Panc1 (cell line): ENCODE data around the gene APMAP.

ENCODE experiments used
- POLR2AphosphoS5 ChIP-seq: IDR thresholded peaks from 2 replicates; pipeline ENCODE4 v1.6.1; 2012; ENCODE audit warnings: mild to moderate bottlenecking, low read depth, low read length, moderate library complexity
- REST ChIP-seq, 2 experiments: IDR thresholded peaks; 2 replicates each; pipeline ENCODE4 v1.6.1; 2011 to 2012; ENCODE audit warnings: low read depth in 2 of 2, control low read depth in 1 of 2, low read length in 1 of 2, mild to moderate bottlenecking in 1 of 2, moderate library complexity in 1 of 2; ENCODE audit not compliant: insufficient read depth in 1 of 2
- SIN3A ChIP-seq: IDR thresholded peaks from 2 replicates; pipeline ENCODE4 v1.6.1; 2012; ENCODE audit warnings: low read depth, mild to moderate bottlenecking, low read length, moderate library complexity, borderline replicate concordance; ENCODE audit not compliant: insufficient read depth
- TF ChIP-seq, protein P1 (sequence below): fragments of 450-650 bp; IDR thresholded peaks from 2 replicates; pipeline ENCODE4 v1.5.1; 2017; ENCODE audit warnings: mild to moderate bottlenecking

DNA sequence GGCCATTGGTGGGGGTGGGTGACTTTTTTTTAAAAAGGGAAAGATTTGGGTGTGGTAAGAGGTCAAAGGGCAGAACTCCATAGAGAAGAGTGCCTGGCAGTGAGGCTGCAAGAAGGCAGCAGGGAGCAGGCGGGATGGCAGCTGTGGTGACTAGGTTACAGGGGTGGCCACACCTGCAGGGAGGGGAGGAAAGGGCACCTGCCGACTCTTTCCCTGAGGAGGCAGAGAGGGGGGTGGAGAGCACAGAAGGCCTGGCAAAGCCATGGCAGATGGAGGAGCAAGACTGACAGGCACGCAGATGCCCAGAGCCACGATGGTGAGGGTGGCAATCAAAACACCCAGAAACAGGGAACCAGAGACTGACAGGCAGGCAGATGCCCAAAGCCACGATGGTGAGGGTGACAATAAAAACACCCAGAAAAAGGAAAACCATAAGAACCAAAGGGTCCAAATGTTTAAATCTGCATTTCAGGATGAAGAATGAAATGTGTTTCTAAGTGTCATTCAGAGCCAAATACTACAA lies 24.2 kb downstream of the APMAP start:
- TF ChIP-seq, protein P1, sequence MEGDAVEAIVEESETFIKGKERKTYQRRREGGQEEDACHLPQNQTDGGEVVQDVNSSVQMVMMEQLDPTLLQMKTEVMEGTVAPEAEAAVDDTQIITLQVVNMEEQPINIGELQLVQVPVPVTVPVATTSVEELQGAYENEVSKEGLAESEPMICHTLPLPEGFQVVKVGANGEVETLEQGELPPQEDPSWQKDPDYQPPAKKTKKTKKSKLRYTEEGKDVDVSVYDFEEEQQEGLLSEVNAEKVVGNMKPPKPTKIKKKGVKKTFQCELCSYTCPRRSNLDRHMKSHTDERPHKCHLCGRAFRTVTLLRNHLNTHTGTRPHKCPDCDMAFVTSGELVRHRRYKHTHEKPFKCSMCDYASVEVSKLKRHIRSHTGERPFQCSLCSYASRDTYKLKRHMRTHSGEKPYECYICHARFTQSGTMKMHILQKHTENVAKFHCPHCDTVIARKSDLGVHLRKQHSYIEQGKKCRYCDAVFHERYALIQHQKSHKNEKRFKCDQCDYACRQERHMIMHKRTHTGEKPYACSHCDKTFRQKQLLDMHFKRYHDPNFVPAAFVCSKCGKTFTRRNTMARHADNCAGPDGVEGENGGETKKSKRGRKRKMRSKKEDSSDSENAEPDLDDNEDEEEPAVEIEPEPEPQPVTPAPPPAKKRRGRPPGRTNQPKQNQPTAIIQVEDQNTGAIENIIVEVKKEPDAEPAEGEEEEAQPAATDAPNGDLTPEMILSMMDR, result no peak
- TF ChIP-seq POLR2AphosphoS5, result no peak
- no peak for TF ChIP-seq REST (IDR thresholded peaks at IDR 0.05; ENCODE audit: insufficient read depth in 1 of 2, low read depth in 2 of 2, low read length in 1 of 2)
- no peak for TF ChIP-seq SIN3A
